ENCODE results near the gene LRRC23.
A peak's percentile ranks its signal among the peaks of the same experiment; 100 is the strongest.
"Not testable (repeated sequence)": the region's sequence is repeated elsewhere in the genome, so short reads cannot be mapped to it uniquely, and the experiment has no call there.

Gene LRRC23, protein sequence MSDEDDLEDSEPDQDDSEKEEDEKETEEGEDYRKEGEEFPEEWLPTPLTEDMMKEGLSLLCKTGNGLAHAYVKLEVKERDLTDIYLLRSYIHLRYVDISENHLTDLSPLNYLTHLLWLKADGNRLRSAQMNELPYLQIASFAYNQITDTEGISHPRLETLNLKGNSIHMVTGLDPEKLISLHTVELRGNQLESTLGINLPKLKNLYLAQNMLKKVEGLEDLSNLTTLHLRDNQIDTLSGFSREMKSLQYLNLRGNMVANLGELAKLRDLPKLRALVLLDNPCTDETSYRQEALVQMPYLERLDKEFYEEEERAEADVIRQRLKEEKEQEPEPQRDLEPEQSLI

DNA sequence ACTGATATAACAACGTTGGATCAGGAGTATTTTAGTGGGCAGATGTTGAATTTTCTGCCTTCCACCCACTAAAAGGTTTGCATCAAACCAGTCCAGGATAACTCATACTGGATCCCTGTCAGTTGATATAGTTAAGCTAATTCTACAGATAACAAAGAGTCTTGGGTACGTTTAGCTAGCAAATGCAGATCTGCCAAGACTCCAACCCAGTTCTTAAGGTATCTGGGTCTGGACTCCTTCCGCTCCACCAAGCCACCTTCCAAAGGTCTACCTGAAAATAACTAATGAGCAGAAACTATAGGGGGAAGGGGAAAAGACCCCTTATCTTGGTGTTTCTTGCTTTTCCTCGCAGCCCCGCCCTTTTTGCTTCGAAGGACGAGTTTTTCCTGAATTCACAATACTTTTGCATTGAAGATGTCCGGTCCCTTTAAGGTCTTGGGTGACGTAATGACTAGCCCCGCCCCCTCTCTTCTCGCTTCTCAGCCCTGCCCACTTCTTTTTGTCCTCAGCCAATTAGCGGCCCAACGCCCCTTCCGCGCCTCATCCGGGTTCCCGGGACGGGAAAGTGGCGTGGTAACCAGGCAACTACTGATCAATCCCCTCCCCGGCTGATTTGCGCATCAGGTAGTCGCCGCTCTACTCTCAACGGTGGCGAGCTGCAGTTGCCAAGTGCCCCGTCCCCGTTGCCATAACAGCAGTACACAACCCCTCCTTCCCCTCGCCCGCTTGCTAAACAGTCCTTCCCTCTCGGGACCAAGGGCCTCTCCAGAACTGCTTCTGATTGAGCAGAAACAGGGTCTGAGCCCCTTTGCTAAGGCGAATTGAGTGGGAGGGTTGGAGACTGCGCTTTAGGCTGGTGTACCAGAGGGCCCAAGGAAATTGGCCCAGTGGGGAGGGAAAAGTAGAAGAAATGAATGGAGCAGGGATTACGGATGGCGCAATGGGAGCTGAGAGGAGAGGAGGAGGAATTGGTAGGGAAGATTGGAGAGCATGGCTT is at the start of gene LRRC23:
Gene LRRC23, plus strand, starts transcription at position 543 of the 997 bp plus-strand sequence. CDS start 812 bp downstream, outside the sequence.
- Mint-ChIP-seq H3K9me3 (no peaks in the 10 kb centered on the region), H3K27me3 (no peaks in the 10 kb centered on the region), H3K4me3 (no peak within 1 kb of the TSS), H3K27ac (no peak within 1 kb of the TSS), H3K4me1 (ENCODE audit: low read depth) (peaks cover 10% of the 10 kb centered on the region), H3K36me3 (ENCODE audit: low read depth) (no peaks in the 10 kb centered on the region)

DNA sequence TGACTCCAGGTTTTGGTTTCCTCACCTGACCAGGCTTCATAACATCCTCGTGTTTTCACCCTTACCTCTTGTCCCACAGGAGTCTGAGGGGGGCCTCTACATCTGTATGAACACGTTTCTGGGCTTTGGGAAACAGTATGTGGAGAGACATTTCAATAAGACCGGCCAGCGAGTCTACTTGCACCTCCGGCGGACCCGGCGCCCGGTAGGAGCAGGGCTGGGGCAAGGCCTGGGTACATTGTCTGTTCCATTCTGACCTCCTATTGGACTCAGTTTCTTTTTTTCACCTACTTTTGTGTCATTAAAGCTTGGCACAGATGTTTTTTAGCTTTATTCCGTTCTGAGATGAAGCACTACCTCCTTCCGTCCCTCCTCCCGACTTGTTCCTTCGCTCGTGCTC is 49.3 kb upstream of the LRRC23 start:
- Mint-ChIP-seq H3K36me3 (ENCODE audit: low read depth) (peaks cover 49% of the 10 kb centered on the region), H3K27ac (peak overlapping the region; percentile 98), H3K9me3 (no peaks in the 10 kb centered on the region), H3K4me3 (no peak overlapping the region), H3K27me3 (no peaks in the 10 kb centered on the region), H3K4me1 (ENCODE audit: low read depth) (peaks cover 32% of the 10 kb centered on the region)

DNA sequence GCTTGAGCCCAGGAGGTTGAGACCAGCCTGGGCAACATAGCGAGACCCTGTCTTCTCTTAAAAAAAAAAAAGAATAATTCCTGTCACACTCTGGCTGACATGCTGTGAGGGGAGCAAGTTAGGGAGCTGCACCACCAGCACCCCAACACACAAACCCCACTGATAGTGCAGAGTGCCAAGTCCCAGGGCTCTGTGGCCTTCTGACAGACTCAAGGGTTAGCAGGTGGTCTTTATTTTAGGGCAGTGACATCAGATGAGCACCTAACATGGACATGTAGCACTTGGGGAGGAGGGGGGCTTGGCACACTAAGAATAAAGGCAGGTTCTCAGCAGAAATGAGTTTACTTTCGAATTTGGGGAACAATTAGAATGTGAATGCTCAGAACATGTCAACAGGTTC is 45.8 kb upstream of the LRRC23 start:
- no peak overlapping the region for H3K27ac Mint-ChIP-seq
- no peaks in the 10 kb centered on the region for H3K9me3 Mint-ChIP-seq
- no peaks in the 10 kb centered on the region for H3K27me3 Mint-ChIP-seq
- H3K4me3 Mint-ChIP-seq, result no peak overlapping the region
- peaks cover 13% of the 10 kb centered on the region for H3K4me1 Mint-ChIP-seq (ENCODE audit: low read depth)
- H3K36me3 Mint-ChIP-seq (ENCODE audit: low read depth), result peaks cover 75% of the 10 kb centered on the region

DNA sequence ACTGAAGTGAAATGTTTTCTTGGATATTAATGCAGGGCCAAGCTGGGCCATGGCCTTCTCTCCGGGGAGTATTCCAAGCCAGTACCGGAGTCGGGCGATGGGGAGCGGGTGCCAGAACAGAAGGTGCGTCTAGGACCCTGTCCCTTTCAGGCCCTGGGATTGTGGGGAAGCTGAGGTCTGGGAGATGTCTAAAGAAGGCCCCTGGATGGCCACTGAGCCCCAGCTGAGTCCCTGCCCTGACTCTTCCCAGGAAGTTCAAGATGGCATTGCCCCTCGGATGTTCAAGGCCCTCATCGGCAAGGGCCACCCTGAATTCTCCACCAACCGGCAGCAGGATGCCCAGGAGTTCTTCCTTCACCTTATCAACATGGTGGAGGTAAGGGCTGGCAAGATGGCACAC is 44.5 kb upstream of the LRRC23 start:
- H3K9me3 Mint-ChIP-seq, result no peaks in the 10 kb centered on the region
- peaks cover 81% of the 10 kb centered on the region for H3K36me3 Mint-ChIP-seq (ENCODE audit: low read depth)
- H3K27ac Mint-ChIP-seq, result no peak overlapping the region
- peaks cover 3% of the 10 kb centered on the region for H3K4me1 Mint-ChIP-seq (ENCODE audit: low read depth)
- H3K4me3 Mint-ChIP-seq, result no peak overlapping the region
- no peaks in the 10 kb centered on the region for H3K27me3 Mint-ChIP-seq

DNA sequence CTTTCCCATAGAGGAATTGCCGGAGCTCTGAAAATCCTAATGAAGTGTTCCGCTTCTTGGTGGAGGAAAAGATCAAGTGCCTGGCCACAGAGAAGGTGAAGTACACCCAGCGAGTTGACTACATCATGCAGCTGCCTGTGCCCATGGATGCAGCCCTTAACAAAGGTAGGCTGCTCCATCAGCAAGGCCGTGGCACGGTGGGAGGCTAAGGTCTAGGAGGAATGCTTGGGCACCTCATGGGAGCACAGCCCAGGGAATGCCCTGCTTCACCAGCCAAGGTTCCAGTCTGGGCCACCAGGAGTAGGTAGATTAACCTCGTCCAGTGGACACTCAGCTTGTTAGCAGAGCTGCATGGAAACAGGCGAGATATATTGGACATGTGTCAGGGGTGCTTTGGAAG is 43.7 kb upstream of the LRRC23 start:
- Mint-ChIP-seq H3K36me3 (ENCODE audit: low read depth) (peaks cover 84% of the 10 kb centered on the region), H3K4me1 (ENCODE audit: low read depth) (peaks cover under 1% of the 10 kb centered on the region), H3K9me3 (no peaks in the 10 kb centered on the region), H3K27me3 (no peaks in the 10 kb centered on the region), H3K27ac (no peak overlapping the region), H3K4me3 (no peak overlapping the region)

DNA sequence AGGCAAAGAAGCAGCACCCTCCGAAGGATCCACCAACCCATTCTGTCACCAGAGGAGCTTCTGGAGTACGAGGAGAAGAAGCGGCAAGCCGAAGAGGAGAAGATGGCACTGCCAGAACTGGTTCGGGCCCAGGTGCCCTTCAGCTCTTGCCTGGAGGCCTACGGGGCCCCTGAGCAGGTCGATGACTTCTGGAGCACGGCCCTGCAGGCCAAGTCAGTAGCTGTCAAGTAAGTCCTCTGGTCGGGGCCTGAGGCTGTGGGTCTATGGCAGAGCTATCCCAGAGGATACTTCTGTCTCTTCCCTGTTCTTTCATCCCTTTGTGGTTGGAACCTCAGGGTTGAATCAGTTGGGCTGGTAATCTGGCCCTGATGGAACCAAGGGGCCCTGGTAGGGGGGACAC is 43.2 kb upstream of the LRRC23 start:
- no peak overlapping the region for H3K27ac Mint-ChIP-seq
- H3K9me3 Mint-ChIP-seq, result no peaks in the 10 kb centered on the region
- peaks cover 2% of the 10 kb centered on the region for H3K4me1 Mint-ChIP-seq (ENCODE audit: low read depth)
- H3K4me3 Mint-ChIP-seq, result no peak overlapping the region
- peaks cover 81% of the 10 kb centered on the region for H3K36me3 Mint-ChIP-seq (ENCODE audit: low read depth)
- no peaks in the 10 kb centered on the region for H3K27me3 Mint-ChIP-seq

DNA sequence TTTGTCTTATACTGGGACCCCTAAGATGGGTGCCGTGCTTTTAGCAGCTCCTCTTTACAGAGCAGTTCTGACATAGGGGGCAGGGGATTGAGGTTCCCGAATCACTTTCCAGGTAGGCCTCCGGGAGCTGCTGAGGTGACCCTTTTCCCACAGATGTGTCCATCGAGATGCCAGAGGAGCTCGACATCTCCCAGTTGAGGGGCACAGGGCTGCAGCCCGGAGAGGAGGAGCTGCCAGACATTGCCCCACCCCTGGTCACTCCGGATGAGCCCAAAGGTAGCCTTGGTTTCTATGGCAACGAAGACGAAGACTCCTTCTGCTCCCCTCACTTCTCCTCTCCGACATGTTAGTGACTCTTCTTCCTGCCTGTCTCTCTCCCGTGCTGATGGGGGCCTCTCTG is 41.6 kb upstream of the LRRC23 start:
- Mint-ChIP-seq H3K9me3 (no peaks in the 10 kb centered on the region), H3K27me3 (no peaks in the 10 kb centered on the region), H3K4me1 (ENCODE audit: low read depth) (peaks cover 14% of the 10 kb centered on the region), H3K27ac (no peak overlapping the region), H3K36me3 (ENCODE audit: low read depth) (peaks cover 68% of the 10 kb centered on the region), H3K4me3 (no peak overlapping the region)

DNA sequence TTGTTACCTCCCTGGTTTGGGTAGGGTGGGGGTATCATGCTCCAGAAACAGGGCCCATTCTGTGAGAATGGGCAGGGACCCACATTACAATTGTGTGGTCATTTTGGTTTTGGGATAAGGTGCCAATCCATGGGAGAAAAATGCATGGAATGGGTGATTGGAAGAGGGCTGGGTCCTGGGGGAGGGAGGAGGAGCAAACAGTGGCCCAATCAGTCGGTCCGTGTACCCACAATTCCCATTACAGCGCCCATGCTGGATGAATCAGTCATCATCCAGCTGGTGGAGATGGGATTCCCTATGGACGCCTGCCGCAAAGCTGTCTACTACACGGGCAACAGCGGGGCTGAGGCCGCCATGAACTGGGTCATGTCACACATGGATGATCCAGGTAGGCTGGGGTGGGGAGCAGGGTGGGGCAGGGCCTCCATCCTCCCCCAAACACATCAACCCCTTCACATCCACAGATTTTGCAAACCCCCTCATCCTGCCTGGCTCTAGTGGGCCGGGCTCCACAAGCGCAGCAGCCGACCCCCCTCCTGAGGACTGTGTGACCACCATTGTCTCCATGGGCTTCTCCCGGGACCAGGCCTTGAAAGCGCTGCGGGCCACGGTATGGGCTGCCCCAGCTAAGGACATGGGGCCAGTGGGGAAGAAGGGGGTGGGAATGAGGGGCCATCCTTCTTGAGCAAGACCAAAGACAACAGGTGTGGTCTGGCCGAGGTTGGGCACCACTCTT is 40.9 kb upstream of the LRRC23 start:
- Mint-ChIP-seq H3K4me1 (ENCODE audit: low read depth) (peaks cover 21% of the 10 kb centered on the region), H3K27ac (no peak overlapping the region), H3K27me3 (no peaks in the 10 kb centered on the region), H3K4me3 (no peak overlapping the region), H3K9me3 (no peaks in the 10 kb centered on the region), H3K36me3 (ENCODE audit: low read depth) (peaks cover 70% of the 10 kb centered on the region)

DNA sequence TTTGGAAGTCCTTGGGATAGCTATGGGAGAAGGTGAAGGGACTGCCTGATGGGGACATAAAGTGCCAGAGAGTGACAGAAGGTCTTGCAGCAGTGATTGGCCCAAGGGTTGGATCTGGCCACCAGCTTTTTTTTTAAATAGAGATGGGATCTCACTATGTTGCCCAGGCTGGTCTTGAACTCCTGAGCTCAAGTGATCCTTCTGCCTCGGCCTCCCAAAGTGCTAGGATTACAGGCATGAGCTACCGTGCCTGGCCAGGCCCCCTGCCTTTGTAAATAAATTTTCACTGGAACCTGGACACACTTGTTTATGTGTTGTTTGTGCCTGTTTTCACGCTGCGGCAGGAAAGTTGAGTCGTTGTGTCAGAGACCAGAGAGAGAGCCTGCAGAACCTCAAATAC is 39.3 kb upstream of the LRRC23 start:
- H3K36me3 Mint-ChIP-seq (ENCODE audit: low read depth), result peaks cover 72% of the 10 kb centered on the region
- H3K4me1 Mint-ChIP-seq (ENCODE audit: low read depth), result peaks cover 36% of the 10 kb centered on the region
- H3K27me3 Mint-ChIP-seq, H3K4me3 Mint-ChIP-seq, H3K27ac Mint-ChIP-seq, H3K9me3 Mint-ChIP-seq: not testable (repeated sequence)

DNA sequence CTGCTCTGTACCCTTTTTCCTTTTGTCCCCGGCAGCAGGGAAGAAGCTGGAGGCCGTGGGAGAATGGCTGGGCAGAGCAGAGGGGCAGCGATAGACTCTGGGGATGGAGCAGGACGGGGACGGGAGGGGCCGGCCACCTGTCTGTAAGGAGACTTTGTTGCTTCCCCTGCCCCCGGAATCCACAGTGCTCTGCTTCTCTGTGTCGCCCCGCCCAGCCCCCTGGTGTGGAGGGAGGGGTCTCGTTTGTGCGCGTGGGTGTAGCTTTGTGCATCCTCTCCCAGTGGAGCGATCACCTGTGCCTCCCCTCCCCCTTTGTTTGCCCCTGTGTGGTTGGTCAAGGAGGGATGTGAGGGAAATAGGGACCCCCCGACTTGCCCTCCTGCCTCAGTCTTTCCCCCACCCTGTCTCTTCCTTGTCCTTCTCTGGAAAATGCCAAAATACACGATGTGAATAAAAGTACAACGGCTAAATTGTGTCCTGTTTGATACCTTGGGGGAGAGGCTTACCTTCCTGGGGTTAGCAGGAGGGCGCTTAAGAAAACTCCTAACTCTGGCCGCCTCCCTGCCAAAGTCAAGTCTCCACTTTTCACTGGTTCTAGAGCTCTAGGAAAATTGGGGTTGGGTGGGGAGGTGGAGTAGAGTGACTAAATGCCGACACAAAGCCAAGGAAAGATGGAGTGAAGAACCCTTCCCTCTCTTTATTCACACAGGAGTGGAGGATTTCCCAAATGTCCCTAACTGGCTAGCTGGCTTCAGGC is 38.3 kb upstream of the LRRC23 start:
- Mint-ChIP-seq H3K4me3 (peak overlapping the region; percentile 94), H3K27me3 (no peaks in the 10 kb centered on the region), H3K27ac (peak overlapping the region; percentile 99), H3K4me1 (ENCODE audit: low read depth) (peaks cover 47% of the 10 kb centered on the region), H3K9me3 (no peaks in the 10 kb centered on the region), H3K36me3 (ENCODE audit: low read depth) (peaks cover 71% of the 10 kb centered on the region)

DNA sequence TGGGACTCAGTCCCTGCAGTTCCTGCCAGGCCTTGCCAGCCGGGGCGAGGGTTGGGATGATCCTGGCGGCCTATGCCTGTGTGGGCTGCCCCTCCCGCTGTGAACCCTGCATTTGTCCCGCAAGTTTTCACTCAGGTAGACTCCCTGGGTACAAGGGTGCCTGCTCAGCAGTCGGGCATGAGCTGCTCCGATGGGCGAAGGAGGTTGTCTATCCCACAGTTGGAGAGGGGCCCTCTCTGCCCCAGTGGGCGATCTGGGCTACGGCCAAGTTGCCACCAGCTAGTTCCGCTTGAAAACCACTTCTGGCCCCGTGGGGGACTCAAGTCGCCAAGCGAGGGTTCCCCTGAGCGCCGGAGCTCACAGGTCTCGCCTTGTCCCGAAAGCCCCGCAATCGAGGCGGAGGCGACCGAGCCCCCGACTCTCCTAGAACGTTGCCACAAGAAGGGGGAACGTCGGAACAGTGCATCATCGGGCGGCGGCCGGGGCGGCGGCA is 37.7 kb upstream of the LRRC23 start:
- H3K27ac Mint-ChIP-seq, result peak overlapping the region; percentile 99
- peaks cover 53% of the 10 kb centered on the region for H3K4me1 Mint-ChIP-seq (ENCODE audit: low read depth)
- H3K4me3 Mint-ChIP-seq, result peak overlapping the region; percentile 94
- peaks cover 74% of the 10 kb centered on the region for H3K36me3 Mint-ChIP-seq (ENCODE audit: low read depth)
- no peaks in the 10 kb centered on the region for H3K9me3 Mint-ChIP-seq
- no peaks in the 10 kb centered on the region for H3K27me3 Mint-ChIP-seq

DNA sequence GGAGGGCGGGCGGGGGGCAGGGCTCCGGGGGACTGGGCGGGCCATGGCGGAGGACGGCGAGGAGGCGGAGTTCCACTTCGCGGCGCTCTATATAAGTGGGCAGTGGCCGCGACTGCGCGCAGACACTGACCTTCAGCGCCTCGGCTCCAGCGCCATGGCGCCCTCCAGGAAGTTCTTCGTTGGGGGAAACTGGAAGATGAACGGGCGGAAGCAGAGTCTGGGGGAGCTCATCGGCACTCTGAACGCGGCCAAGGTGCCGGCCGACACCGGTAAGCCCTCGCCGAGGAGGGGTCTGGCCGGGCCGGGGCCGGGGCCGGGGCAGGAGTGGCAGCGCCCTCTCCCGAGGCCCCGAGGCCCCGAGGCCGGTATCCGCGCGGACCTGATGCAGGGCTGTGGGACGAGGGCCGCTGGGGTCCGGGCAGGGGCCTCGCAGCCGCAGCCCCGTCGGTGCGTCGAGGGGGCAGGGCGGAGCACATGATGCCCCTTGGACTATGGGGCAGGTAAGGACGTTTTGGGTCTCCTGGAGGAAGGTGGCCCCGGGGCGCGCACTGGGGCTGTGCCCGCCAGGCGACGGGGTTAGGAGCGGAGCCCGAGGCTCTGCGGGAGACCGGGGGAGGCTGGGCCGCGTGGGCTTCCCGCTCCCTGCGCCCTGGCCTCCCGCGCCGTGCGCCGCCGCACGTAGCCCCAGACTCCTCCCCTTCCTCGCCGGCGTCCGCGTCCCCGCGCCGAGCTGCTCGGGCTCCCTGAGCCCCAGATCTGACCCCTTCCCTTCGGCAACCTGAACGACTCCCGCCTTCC is 37.0 kb upstream of the LRRC23 start, which contains the start of gene TPI1:
Gene TPI1, plus strand, starts transcription at position 119 of the 798 bp plus-strand sequence. Its CDS starts 36 bp downstream, at position 155.
- no peaks in the 10 kb centered on the region for H3K9me3 Mint-ChIP-seq
- H3K36me3 Mint-ChIP-seq (ENCODE audit: low read depth), result peaks cover 75% of the 10 kb centered on the region
- H3K27me3 Mint-ChIP-seq, result no peaks in the 10 kb centered on the region
- H3K4me1 Mint-ChIP-seq (ENCODE audit: low read depth), result peaks cover 60% of the 10 kb centered on the region
- peak within 1 kb of the TSS; percentile 94 for H3K4me3 Mint-ChIP-seq
- peak within 1 kb of the TSS; percentile 99 for H3K27ac Mint-ChIP-seq
